GM12874 (cell line): ENCODE results near the gene COQ10A.

Experiments used
- TF ChIP-seq, protein P1 (sequence below): IDR thresholded peaks from 2 replicates; pipeline ENCODE4 v1.5.1; 2011; ENCODE audit warnings: low read depth, mild to moderate bottlenecking, control low read depth, low read length, moderate library complexity; ENCODE audit not compliant: insufficient read depth

COQ10A gene

DNA sequence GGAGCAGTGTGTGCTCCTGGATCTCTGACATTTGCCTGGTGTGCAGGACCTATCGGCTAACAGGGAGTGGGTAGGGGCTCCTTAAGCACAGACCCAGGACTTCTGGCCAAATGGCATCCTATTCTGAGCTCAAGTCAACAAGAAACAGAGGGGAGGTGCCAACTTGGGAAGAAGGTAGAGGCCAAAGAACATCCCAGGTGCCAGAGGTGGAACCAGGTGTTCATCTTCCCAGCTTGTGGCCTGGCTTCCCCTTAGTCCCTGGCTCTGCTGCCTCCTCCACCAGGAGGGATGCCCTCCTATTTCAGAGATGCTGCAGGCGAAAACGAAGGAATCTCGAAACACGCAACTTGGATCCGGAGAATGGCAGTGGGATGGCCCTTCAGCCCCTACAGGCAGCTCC lies 30.7 kb upstream of the COQ10A start:
- TF ChIP-seq, protein P1, sequence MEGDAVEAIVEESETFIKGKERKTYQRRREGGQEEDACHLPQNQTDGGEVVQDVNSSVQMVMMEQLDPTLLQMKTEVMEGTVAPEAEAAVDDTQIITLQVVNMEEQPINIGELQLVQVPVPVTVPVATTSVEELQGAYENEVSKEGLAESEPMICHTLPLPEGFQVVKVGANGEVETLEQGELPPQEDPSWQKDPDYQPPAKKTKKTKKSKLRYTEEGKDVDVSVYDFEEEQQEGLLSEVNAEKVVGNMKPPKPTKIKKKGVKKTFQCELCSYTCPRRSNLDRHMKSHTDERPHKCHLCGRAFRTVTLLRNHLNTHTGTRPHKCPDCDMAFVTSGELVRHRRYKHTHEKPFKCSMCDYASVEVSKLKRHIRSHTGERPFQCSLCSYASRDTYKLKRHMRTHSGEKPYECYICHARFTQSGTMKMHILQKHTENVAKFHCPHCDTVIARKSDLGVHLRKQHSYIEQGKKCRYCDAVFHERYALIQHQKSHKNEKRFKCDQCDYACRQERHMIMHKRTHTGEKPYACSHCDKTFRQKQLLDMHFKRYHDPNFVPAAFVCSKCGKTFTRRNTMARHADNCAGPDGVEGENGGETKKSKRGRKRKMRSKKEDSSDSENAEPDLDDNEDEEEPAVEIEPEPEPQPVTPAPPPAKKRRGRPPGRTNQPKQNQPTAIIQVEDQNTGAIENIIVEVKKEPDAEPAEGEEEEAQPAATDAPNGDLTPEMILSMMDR = no peak

GRCh38 chr12:56236985-56237384 lies 29.8 kb upstream of the COQ10A start:
- TF ChIP-seq, protein P1 = no peak

DNA sequence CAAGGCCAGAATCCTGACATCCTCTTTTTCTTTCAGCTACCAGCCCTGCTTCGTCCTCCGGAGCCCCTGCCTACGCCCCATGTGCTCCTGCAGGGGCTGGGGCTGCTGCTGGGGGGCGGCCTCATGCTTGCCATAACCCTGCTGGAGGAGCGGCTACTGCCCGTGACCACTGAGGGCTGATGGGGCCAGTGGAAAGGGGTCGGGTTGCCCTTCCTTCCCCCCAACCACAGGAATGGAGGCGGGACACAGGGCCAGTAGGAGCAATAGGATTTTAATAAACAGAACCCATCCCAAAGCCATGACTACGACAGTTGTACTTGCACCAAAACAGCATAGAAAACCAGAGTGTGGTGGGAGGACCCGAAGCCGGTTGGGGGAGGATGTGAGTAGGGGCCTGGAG lies 29.2 kb upstream of the COQ10A start:
- TF ChIP-seq, protein P1 = no peak

- TF ChIP-seq, protein P1 = no peak
Measured at GRCh38 chr12:56241424-56242303, 25.1 kb upstream of the COQ10A start.

DNA sequence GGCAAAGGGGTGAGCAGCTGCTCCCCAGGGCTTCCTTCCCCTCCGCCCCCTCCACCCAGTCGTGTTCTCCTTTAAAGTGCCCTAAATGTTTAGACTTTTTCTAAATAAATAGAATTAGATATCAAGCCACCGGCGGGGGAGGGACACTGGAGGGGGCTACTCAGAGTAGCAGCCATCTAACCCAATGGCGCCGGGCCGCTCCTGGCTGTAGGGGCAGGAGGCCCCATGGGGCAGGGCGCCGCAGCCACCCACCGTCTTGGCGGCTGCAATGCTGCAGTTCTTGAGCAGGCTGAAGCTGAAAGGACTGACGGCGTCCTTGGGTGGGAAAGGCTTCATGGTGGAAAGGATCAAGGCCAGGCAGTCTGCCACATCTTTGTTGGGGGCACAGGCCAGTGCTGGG lies 23.8 kb upstream of the COQ10A start:
- TF ChIP-seq, protein P1 = no peak

- TF ChIP-seq, protein P1 = no peak
Measured at GRCh38 chr12:56243731-56244181, 23.0 kb upstream of the COQ10A start.

DNA sequence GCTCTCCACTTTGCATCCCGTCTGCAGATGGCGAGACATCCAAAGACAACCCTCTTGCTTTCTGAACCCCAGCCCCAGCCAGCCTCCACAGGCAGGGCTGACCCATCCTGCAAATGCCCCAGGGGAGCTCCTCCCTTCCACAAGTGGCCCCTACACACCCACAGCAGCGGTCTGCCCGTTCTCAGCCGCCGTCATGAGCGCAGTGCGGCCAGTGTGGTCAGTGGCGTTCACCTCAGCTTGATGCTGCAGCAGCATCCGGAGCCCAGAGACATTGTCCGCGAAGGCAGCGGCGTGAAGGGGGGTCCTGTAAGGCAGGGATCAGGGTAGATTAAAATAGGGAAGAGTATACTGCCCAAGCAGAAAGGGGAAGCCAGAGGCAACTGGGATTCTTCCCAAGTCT lies 22.2 kb upstream of the COQ10A start:
- TF ChIP-seq, protein P1 = no peak
